WTC11 (cell line): ENCODE data around the gene DCST2. TPM values are rescaled to one million over a fixed set of nuclear protein-coding genes. Genes with fewer than 3 reads are reported as not detected.

ENCODE experiments used
- ATAC-seq: fragments of 200-7000 bp; cut with Tn5 transposase; 2 replicates; pipeline ENCODE4 v1.10.0; 2021; ENCODE audit warnings: mild to moderate bottlenecking, moderate library complexity
- CTCF ChIA-PET: fragments of 300-600 bp; sonication (Branson Sonifier 250); formaldehyde crosslinking; loops from one replicate; lab custom pipeline; 2021; ENCODE audit warnings: antibody characterized with exemption; lab: Charles Lee
- POLR2A ChIA-PET: fragments of 350-600 bp; sonication (Branson Sonifier 250); formaldehyde crosslinking; loops from one replicate; lab custom pipeline; 2021; ENCODE audit warnings: antibody characterized with exemption; lab: Charles Lee
- DNase-seq: peaks from one replicate; pipeline ENCODE4 v3.0.0; 2021; ENCODE audit warnings: low spot score
- H3K27ac Mint-ChIP-seq: 2 replicates; pipeline ENCODE4 v1.8.0; 2021; ENCODE audit warnings: mixed read lengths
- H3K27me3 Mint-ChIP-seq: 2 replicates; pipeline ENCODE4 v1.8.0; 2021; ENCODE audit warnings: low read depth, mild to moderate bottlenecking, moderate library complexity, mixed read lengths
- H3K36me3 Mint-ChIP-seq: 2 replicates; pipeline ENCODE4 v1.8.0; 2021; ENCODE audit warnings: mixed read lengths
- H3K4me1 Mint-ChIP-seq: 2 replicates; pipeline ENCODE4 v1.8.0; 2022; ENCODE audit warnings: mixed read lengths
- H3K4me3 Mint-ChIP-seq: 2 replicates; pipeline ENCODE4 v1.8.0; 2021; ENCODE audit warnings: mild to moderate bottlenecking, moderate library complexity, mixed read lengths
- H3K9me3 Mint-ChIP-seq: 2 replicates; pipeline ENCODE4 v1.8.0; 2021; ENCODE audit warnings: mixed read lengths
- ARID4B ChIP-seq: sonication (generic); formaldehyde crosslinking; IDR thresholded peaks from 2 replicates; pipeline ENCODE4 v1.8.0; 2023; ENCODE audit warnings: missing genetic modification reagents, mild to moderate bottlenecking, borderline replicate concordance
- CREM ChIP-seq: sonication (generic); formaldehyde crosslinking; IDR thresholded peaks from 2 replicates; pipeline ENCODE4 v1.8.1; 2022; ENCODE audit warnings: mild to moderate bottlenecking, missing genetic modification reagents, moderate library complexity
- E2F1 ChIP-seq: sonication (generic); formaldehyde crosslinking; IDR thresholded peaks from 2 replicates; pipeline ENCODE4 v1.8.0; 2022; ENCODE audit warnings: mild to moderate bottlenecking, missing genetic modification reagents
- ETV6 ChIP-seq: sonication (generic); formaldehyde crosslinking; IDR thresholded peaks from 2 replicates; pipeline ENCODE4 v1.8.1; 2022; ENCODE audit warnings: mild to moderate bottlenecking, missing genetic modification reagents
- HMGXB4 ChIP-seq: sonication (generic); formaldehyde crosslinking; IDR thresholded peaks from 2 replicates; pipeline ENCODE4 v1.8.1; 2023; ENCODE audit warnings: mild to moderate bottlenecking, moderate library complexity, missing genetic modification reagents
- MAX ChIP-seq: sonication (generic); formaldehyde crosslinking; IDR thresholded peaks from 2 replicates; pipeline ENCODE4 v1.8.0; 2022; ENCODE audit warnings: mild to moderate bottlenecking, missing genetic modification reagents
- NFE2L1 ChIP-seq: sonication (generic); formaldehyde crosslinking; IDR thresholded peaks from 2 replicates; pipeline ENCODE4 v1.8.1; 2023; ENCODE audit warnings: missing genetic modification reagents
- PREB ChIP-seq: sonication (generic); formaldehyde crosslinking; IDR thresholded peaks from 2 replicates; pipeline ENCODE4 v1.8.1; 2022; ENCODE audit warnings: mild to moderate bottlenecking, missing genetic modification reagents, moderate library complexity, borderline replicate concordance
- TCF7 ChIP-seq: sonication (generic); formaldehyde crosslinking; IDR thresholded peaks from 2 replicates; pipeline ENCODE4 v1.8.0; 2022; ENCODE audit warnings: mild to moderate bottlenecking, low read depth, missing genetic modification reagents, moderate library complexity
- TEAD1 ChIP-seq: sonication (generic); formaldehyde crosslinking; IDR thresholded peaks from 2 replicates; pipeline ENCODE4 v1.8.0; 2022; ENCODE audit warnings: mild to moderate bottlenecking, missing genetic modification reagents
- TEAD4 ChIP-seq: sonication (generic); formaldehyde crosslinking; IDR thresholded peaks from 2 replicates; pipeline ENCODE4 v1.8.0; 2022; ENCODE audit warnings: mild to moderate bottlenecking, missing genetic modification reagents
- ZNF281 ChIP-seq: sonication (generic); formaldehyde crosslinking; IDR thresholded peaks from 2 replicates; pipeline ENCODE4 v1.8.0; 2023; ENCODE audit warnings: mild to moderate bottlenecking, missing genetic modification reagents
- ZNF671 ChIP-seq: fragments of 250-450 bp; sonication (Bioruptor Pico); IDR thresholded peaks from 2 replicates; pipeline ENCODE4 v1.8.0; 2021; ENCODE audit warnings: mild to moderate bottlenecking
- total RNA-seq: library from RNA; stranded (reverse); gene quantifications from 3 replicates; pipeline ENCODE4 v1.2.3, GENCODE V29; 2021

DCST2 gene
- total RNA-seq, 1 experiment from 2014 or later: 0.83 TPM

- TF ChIP-seq HMGXB4 (CRISPR knock-in tag) (0 out of 2 replicates have a peak, but pooled peaks have one; percentile 35), MAX (peak; percentile 75), ARID4B (peak; percentile 17; the same call in 1 of the 2 replicates)
- TF ChIP-seq, all 79 proteins: peak for 10
These were observed 37.4 kb upstream of the DCST2 start (continued) for GRCh38 chr1:155070721-155071569.

- no peak for DNase-seq
- H3K27ac Mint-ChIP-seq: no peak overlapping the region
- H3K27me3 Mint-ChIP-seq: peaks cover 28% of the 10 kb centered on the region
- ChIA-PET POLR2A (interaction anchor here (0.6 to 2.1 kb wide), 5 partner anchors 10 to 242 kb away, joined by 3 to 10 read pairs (median 5); no protein-coding TSS in a partner anchor), CTCF (interaction anchor here (0.6 to 4.8 kb wide), 25 partner anchors 8 to 405 kb away, joined by 3 to 62 read pairs (median 5); partner anchors contain the start of genes ADAM15, KRTCAP2 and PBXIP1)
- H3K9me3 Mint-ChIP-seq: no peaks in the 10 kb centered on the region
- peak overlapping the region; percentile 75 for H3K4me3 Mint-ChIP-seq
- H3K36me3 Mint-ChIP-seq: peaks cover 24% of the 10 kb centered on the region
- peaks cover 38% of the 10 kb centered on the region for H3K4me1 Mint-ChIP-seq
- TF ChIP-seq TEAD4: no peak
- TF ChIP-seq ZNF281 (CRISPR knock-in tag): 0 out of 2 replicates have a peak, but pooled peaks have one; percentile 15
- ATAC-seq: no peak
These were observed 36.6 kb upstream of the DCST2 start for GRCh38 chr1:155070158-155070621.

- DNase-seq: no peak
- Mint-ChIP-seq H3K36me3 (peaks cover 24% of the 10 kb centered on the region), H3K4me3 (peak overlapping the region; percentile 75), H3K27me3 (peaks cover 23% of the 10 kb centered on the region), H3K27ac (no peak overlapping the region), H3K9me3 (no peaks in the 10 kb centered on the region), H3K4me1 (peaks cover 44% of the 10 kb centered on the region)
- peak; percentile 10 for ATAC-seq
- ChIA-PET POLR2A (interaction anchor here (0.6 to 2.1 kb wide), 5 partner anchors 11 to 454 kb away, joined by 3 to 10 read pairs (median 5); no protein-coding TSS in a partner anchor), CTCF (interaction anchor here (0.6 to 4.8 kb wide), 19 partner anchors 8 to 114 kb away, joined by 3 to 62 read pairs (median 9); partner anchors contain the start of genes ADAM15, KRTCAP2 and PBXIP1)
- TF ChIP-seq TCF7 (no peak), PREB (CRISPR knock-in tag) (no peak), TEAD1 (CRISPR knock-in tag) (no peak), ETV6 (no peak), E2F1 (CRISPR knock-in tag) (no peak), HMGXB4 (CRISPR knock-in tag) (no peak), NFE2L1 (no peak), ZNF671 (no peak), CREM (CRISPR knock-in tag) (no peak)
These were observed 36.1 kb upstream of the DCST2 start for GRCh38 chr1:155069551-155070157.
